ENCODE data around the gene PDE7B.

Gene PDE7B

GRCh38 chr6:136025736-136026135 is 174.2 kb downstream of the PDE7B start:
- no peak for DNase-seq (ENCODE audit: low spot score)

GRCh38 chr6:136030131-136030530 is 178.6 kb downstream of the PDE7B start:
- DNase-seq (ENCODE audit: low spot score) = no peak

GRCh38 chr6:136031982-136032381 is 180.5 kb downstream of the PDE7B start:
- no peak for DNase-seq (ENCODE audit: low spot score)

GRCh38 chr6:136033416-136033815 is 181.9 kb downstream of the PDE7B start:
- no peak for DNase-seq (ENCODE audit: low spot score)

GRCh38 chr6:136034422-136034821 is 182.9 kb downstream of the PDE7B start:
- DNase-seq (ENCODE audit: low spot score) = no peak

GRCh38 chr6:136035378-136036070 is 184.0 kb downstream of the PDE7B start:
- DNase-seq (ENCODE audit: low spot score) = no peak

GRCh38 chr6:136036071-136036380 is 184.5 kb downstream of the PDE7B start:
- no peak for DNase-seq (ENCODE audit: low spot score)

- no peak for DNase-seq (ENCODE audit: low spot score)
Measured at GRCh38 chr6:136036601-136037000, 185.1 kb downstream of the PDE7B start.

GRCh38 chr6:136037242-136037875 is 185.9 kb downstream of the PDE7B start:
- no peak for DNase-seq (ENCODE audit: low spot score)

GRCh38 chr6:136037876-136038460 is 186.5 kb downstream of the PDE7B start:
- no peak for DNase-seq (ENCODE audit: low spot score)

GRCh38 chr6:136038531-136038930 is 187.0 kb downstream of the PDE7B start:
- no peak for DNase-seq (ENCODE audit: low spot score)

GRCh38 chr6:136039185-136039584 is 187.7 kb downstream of the PDE7B start:
- no peak for DNase-seq (ENCODE audit: low spot score)

GRCh38 chr6:136050475-136050874 is 199.0 kb downstream of the PDE7B start:
- DNase-seq (ENCODE audit: low spot score) = no peak

GRCh38 chr6:136051140-136051775 is 199.8 kb downstream of the PDE7B start:
- peak; percentile 18 for DNase-seq (ENCODE audit: low spot score)

- no peak for DNase-seq (ENCODE audit: low spot score)
Measured at GRCh38 chr6:136052031-136052430, 200.5 kb downstream of the PDE7B start.

GRCh38 chr6:136058852-136059251 is 207.4 kb downstream of the PDE7B start:
- no peak for DNase-seq (ENCODE audit: low spot score)

GRCh38 chr6:136059308-136059707 is 207.8 kb downstream of the PDE7B start:
- DNase-seq (ENCODE audit: low spot score) = peak; percentile 53

GRCh38 chr6:136060052-136060451 is 208.6 kb downstream of the PDE7B start:
- no peak for DNase-seq (ENCODE audit: low spot score)

GRCh38 chr6:136060759-136061158 is 209.3 kb downstream of the PDE7B start:
- no peak for DNase-seq (ENCODE audit: low spot score)

GRCh38 chr6:136061701-136062100 is 210.2 kb downstream of the PDE7B start:
- DNase-seq (ENCODE audit: low spot score) = no peak

GRCh38 chr6:136063096-136063495 is 211.6 kb downstream of the PDE7B start:
- no peak for DNase-seq (ENCODE audit: low spot score)

- DNase-seq (ENCODE audit: low spot score) = no peak
Measured at GRCh38 chr6:136066005-136066404, 214.5 kb downstream of the PDE7B start.

- no peak for DNase-seq (ENCODE audit: low spot score)
Measured at GRCh38 chr6:136067731-136068341, 216.3 kb downstream of the PDE7B start.

Measured in pons (tissue), 1 donor.